ENCODE measurements around the gene GABRA5. TPM values are rescaled to one million over a fixed set of nuclear protein-coding genes. Genes with fewer than 3 reads are reported as not detected.

Gene GABRA5
- total RNA-seq, 2 experiments from 2014 or later, result not detected

GRCh38 chr15:26981492-26981891 is 114.6 kb downstream of the GABRA5 start:
- POLR2A ChIA-PET, result no interaction called here
- Mint-ChIP-seq H3K9me3 (peaks cover 3% of the 10 kb centered on the region), H3K4me1 (ENCODE audit: low read depth) (no peaks in the 10 kb centered on the region), H3K27me3 (no peaks in the 10 kb centered on the region), H3K27ac (no peak overlapping the region), H3K36me3 (no peaks in the 10 kb centered on the region), H3K4me3 (no peak overlapping the region)
- intact Hi-C loops (cut with micrococcal nuclease), result no loop called here
- no peak for DNase-seq
- CTCF ChIA-PET, result no interaction called here

- H3K4me1 Mint-ChIP-seq (ENCODE audit: low read depth), result no peaks in the 10 kb centered on the region
- H3K27me3 Mint-ChIP-seq, result no peaks in the 10 kb centered on the region
- intact Hi-C loops (cut with micrococcal nuclease), result no loop called here
- H3K4me3 Mint-ChIP-seq, result no peak overlapping the region
- ChIA-PET POLR2A (no interaction called here), CTCF (no interaction called here)
- no peak for DNase-seq
- H3K36me3 Mint-ChIP-seq, result no peaks in the 10 kb centered on the region
- H3K9me3 Mint-ChIP-seq, result peaks cover 3% of the 10 kb centered on the region
- H3K27ac Mint-ChIP-seq, result no peak overlapping the region
Observed at GRCh38 chr15:26983822-26984221, 117.0 kb downstream of the GABRA5 start.

- intact Hi-C loops (cut with micrococcal nuclease), result no loop called here
- no peak for DNase-seq
- CTCF ChIA-PET, result no interaction called here
- Mint-ChIP-seq H3K4me1 (ENCODE audit: low read depth) (no peaks in the 10 kb centered on the region), H3K9me3 (peaks cover 5% of the 10 kb centered on the region), H3K36me3 (no peaks in the 10 kb centered on the region), H3K4me3 (no peak overlapping the region), H3K27me3 (no peaks in the 10 kb centered on the region), H3K27ac (no peak overlapping the region)
- POLR2A ChIA-PET, result no interaction called here
Observed at GRCh38 chr15:26985050-26985449, 118.2 kb downstream of the GABRA5 start.

- Mint-ChIP-seq H3K4me1 (ENCODE audit: low read depth) (no peaks in the 10 kb centered on the region), H3K4me3 (no peak overlapping the region), H3K9me3 (peaks cover 9% of the 10 kb centered on the region), H3K27me3 (no peaks in the 10 kb centered on the region), H3K27ac (no peak overlapping the region), H3K36me3 (no peaks in the 10 kb centered on the region)
- intact Hi-C loops (cut with micrococcal nuclease), result no loop called here
- ChIA-PET POLR2A (no interaction called here), CTCF (no interaction called here)
- DNase-seq, result no peak
Observed at GRCh38 chr15:26996250-26996649, 129.4 kb downstream of the GABRA5 start.

Other genes starting within 250 kb of the GABRA5 start
- under 1 TPM; 0.12 to 0.17 TPM for gene GABRB3, start 94.0 kb upstream of the GABRA5 start, total RNA-seq
- not detected for gene GABRG3, start 104.1 kb downstream of the GABRA5 start, total RNA-seq